LNCAP (cell line): ENCODE data around the gene CDK7.

Source experiments
- CTCF ChIP-seq: fragments of 450-650 bp; IDR thresholded peaks from 2 replicates; pipeline ENCODE4 v1.5.1; 2017; ENCODE audit warnings: mild to moderate bottlenecking

Gene CDK7

GRCh38 chr5:69211200-69211599 lies 23.5 kb upstream of the CDK7 start:
- no peak for TF ChIP-seq CTCF

GRCh38 chr5:69212022-69212421 lies 22.7 kb upstream of the CDK7 start:
- TF ChIP-seq CTCF, result no peak

GRCh38 chr5:69213513-69214215 lies 21.0 kb upstream of the CDK7 start:
- no peak for TF ChIP-seq CTCF

GRCh38 chr5:69217151-69217511 lies 17.6 kb upstream of the CDK7 start:
- no peak for TF ChIP-seq CTCF

- TF ChIP-seq CTCF, result no peak
These were observed 16.8 kb upstream of the CDK7 start for GRCh38 chr5:69217548-69218526.

- no peak for TF ChIP-seq CTCF
These were observed 14.7 kb upstream of the CDK7 start for GRCh38 chr5:69219939-69220338.

- no peak for TF ChIP-seq CTCF
These were observed 10.2 kb upstream of the CDK7 start for GRCh38 chr5:69224520-69224919.
